Measurements from ENCODE around the gene ESR1. TPM values are rescaled to one million over a fixed set of nuclear protein-coding genes. Genes with fewer than 3 reads are reported as not detected.
"Not testable (repeated sequence)": the region's sequence is repeated elsewhere in the genome, so short reads cannot be mapped to it uniquely, and the experiment has no call there.

ESR1 gene
- total RNA-seq, 4 donors from 2014 or later = 1.3 to 2.6 (median 2.2) TPM

DNA sequence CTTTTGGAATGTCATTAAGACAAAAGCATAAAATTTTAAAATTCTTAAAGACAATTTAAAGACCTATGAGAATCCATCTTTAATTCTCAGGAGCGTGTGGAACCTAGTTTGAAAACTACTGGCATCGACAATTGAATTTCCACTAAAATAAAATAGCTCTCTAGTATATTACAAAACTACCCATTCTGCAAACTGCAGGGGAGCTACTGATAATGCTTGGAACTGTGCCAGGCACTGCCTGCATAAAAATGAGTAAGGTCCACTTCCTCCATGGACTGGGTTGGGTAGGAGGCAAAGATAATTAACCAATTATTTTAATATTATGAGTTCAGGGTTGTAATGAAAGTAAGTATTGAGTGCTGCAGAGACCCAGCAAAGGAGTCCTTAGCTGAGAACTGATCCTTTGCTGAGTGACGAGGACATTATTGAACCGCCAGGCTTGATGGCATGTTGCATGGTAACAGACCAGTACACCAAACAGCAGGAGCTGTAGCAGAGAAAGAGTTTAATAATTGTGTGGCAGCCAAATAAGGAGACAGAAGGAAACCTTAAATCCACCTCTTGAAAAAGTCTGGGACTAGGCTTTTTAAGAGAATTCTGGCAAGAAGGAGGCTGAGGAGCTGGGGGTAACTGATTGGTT lies 261.3 kb downstream of the ESR1 start:
- 93% methylated on average over 4 of the region's 4 CpGs for WGBS
- Histone ChIP-seq H3K27ac (no peak overlapping the region), H3K27me3 (no peaks in the 10 kb centered on the region), H3K4me1 (no peaks in the 10 kb centered on the region), H3K36me3 (no peaks in the 10 kb centered on the region), H3K4me3 (no peak overlapping the region), H3K9me3 (no peaks in the 10 kb centered on the region)
- DNase-seq (ENCODE audit: low spot score in 2 of 2) = no peak
- no peak for TF ChIP-seq EP300 (IDR thresholded peaks at IDR 0.05)
- no peak for TF ChIP-seq POLR2A (IDR thresholded peaks at IDR 0.05)
- no peak for TF ChIP-seq POLR2AphosphoS5 (IDR thresholded peaks at IDR 0.05)
- TF ChIP-seq, protein P1, sequence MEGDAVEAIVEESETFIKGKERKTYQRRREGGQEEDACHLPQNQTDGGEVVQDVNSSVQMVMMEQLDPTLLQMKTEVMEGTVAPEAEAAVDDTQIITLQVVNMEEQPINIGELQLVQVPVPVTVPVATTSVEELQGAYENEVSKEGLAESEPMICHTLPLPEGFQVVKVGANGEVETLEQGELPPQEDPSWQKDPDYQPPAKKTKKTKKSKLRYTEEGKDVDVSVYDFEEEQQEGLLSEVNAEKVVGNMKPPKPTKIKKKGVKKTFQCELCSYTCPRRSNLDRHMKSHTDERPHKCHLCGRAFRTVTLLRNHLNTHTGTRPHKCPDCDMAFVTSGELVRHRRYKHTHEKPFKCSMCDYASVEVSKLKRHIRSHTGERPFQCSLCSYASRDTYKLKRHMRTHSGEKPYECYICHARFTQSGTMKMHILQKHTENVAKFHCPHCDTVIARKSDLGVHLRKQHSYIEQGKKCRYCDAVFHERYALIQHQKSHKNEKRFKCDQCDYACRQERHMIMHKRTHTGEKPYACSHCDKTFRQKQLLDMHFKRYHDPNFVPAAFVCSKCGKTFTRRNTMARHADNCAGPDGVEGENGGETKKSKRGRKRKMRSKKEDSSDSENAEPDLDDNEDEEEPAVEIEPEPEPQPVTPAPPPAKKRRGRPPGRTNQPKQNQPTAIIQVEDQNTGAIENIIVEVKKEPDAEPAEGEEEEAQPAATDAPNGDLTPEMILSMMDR (IDR thresholded peaks at IDR 0.05) = no peak

DNA sequence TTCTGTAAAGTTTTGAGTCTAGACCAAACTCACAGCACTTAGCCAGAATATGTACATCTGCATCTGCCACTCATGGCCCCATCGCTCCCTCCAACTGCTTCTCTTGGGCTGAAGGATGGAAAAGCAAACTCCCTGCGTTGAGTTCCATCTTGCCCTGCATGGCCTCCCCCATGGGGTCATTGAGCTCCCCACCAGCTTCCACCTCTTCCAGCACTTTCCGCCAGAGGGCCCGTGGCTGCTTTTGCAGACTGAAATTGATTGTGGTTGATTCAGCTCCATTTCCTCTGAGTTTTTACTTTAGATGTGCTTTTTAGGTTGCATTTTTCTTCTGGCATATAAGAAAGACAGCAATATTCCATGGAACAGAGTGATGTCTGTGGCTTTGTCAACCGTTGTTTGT lies 263.1 kb downstream of the ESR1 start:
- H3K4me3 ChIP-seq = no peak overlapping the region
- H3K27ac ChIP-seq = no peak overlapping the region
- DNase-seq (ENCODE audit: low spot score in 2 of 2) = no peak
- no peaks in the 10 kb centered on the region for H3K9me3 ChIP-seq
- no peaks in the 10 kb centered on the region for H3K27me3 ChIP-seq
- H3K36me3 ChIP-seq = no peaks in the 10 kb centered on the region
- TF ChIP-seq EP300 (IDR thresholded peaks at IDR 0.05) (no peak), POLR2A (IDR thresholded peaks at IDR 0.05) (no peak), POLR2AphosphoS5 (IDR thresholded peaks at IDR 0.05) (no peak)
- TF ChIP-seq, protein P1 (IDR thresholded peaks at IDR 0.05) = no peak
- no peaks in the 10 kb centered on the region for H3K4me1 ChIP-seq
- 88% methylated on average over 5 of the region's 5 CpGs for WGBS

DNA sequence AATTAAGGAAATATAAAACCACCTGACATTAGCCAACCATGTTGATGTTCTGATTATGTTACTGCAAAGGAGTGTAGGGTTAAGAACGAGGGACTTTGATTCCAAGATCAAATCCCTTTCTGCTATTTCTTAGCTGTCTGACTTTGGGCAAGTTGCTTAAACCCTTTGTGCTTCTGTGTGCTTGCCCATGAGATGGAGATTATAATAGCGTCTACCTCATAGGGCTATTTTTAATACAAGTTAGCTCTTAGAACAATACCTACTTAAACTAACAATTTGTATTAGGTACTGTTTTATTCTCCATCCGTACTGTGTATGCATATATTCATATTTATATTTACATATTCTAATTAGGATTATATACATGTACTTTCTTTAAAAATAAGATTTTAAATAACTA lies 263.8 kb downstream of the ESR1 start:
- Histone ChIP-seq H3K4me1 (no peaks in the 10 kb centered on the region), H3K4me3 (no peak overlapping the region), H3K27me3 (no peaks in the 10 kb centered on the region), H3K27ac (no peak overlapping the region), H3K36me3 (no peaks in the 10 kb centered on the region), H3K9me3 (peaks cover 1% of the 10 kb centered on the region)
- TF ChIP-seq EP300 (IDR thresholded peaks at IDR 0.05) (no peak), POLR2A (IDR thresholded peaks at IDR 0.05) (no peak), POLR2AphosphoS5 (IDR thresholded peaks at IDR 0.05) (no peak)
- TF ChIP-seq, protein P1 (IDR thresholded peaks at IDR 0.05) = no peak
- DNase-seq (ENCODE audit: low spot score in 2 of 2) = no peak
- WGBS = 93% methylated on average over 3 of the region's 3 CpGs

DNA sequence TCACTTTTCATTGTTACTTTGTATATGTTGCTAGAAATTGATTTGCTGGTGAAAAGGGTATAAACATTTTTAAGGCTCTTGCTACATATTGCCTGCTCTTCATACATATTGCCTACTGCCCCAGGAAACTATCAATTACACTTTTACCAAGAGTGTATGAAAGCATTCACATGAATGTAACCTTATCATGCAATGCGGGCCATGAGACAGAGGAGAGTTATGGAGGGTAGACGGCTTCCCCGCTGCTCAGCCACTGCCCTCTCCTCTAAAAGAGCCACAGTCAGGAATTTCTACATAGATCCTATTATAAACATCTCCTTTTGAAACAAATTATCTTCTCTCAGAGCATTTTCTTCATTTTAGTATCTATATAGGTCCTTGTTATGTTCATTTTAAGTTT lies 264.4 kb downstream of the ESR1 start:
- H3K36me3 ChIP-seq = no peaks in the 10 kb centered on the region
- TF ChIP-seq, protein P1 (IDR thresholded peaks at IDR 0.05) = no peak
- TF ChIP-seq POLR2A (IDR thresholded peaks at IDR 0.05) (no peak), EP300 (IDR thresholded peaks at IDR 0.05) (no peak), POLR2AphosphoS5 (IDR thresholded peaks at IDR 0.05) (no peak)
- no peak for DNase-seq (ENCODE audit: low spot score in 2 of 2)
- peaks cover 6% of the 10 kb centered on the region for H3K9me3 ChIP-seq
- WGBS = 95% methylated on average over 3 of the region's 3 CpGs
- no peaks in the 10 kb centered on the region for H3K4me1 ChIP-seq
- H3K4me3 ChIP-seq = no peak overlapping the region
- H3K27ac ChIP-seq = no peak overlapping the region
- no peaks in the 10 kb centered on the region for H3K27me3 ChIP-seq

DNA sequence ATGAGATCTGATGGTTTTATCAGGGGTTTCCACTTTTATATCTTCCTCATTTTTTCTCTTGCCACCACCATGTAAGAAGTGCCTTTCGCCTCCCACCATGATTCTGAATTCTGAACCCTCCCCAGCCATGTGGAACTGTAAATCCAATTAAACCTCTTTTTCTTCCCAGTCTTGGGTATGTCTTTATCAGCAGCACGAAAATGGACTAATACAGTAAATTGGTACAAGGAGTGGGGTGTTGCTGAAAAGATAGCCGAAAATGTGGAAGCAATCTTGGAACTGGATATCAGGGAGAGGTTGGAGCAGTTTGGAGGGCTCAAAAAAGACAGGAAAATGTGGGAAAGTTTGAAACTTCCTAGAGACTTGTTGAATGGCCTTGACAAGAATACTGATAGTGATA lies 268.8 kb downstream of the ESR1 start:
- not testable (repeated sequence) for H3K27me3 ChIP-seq; H3K36me3 ChIP-seq; H3K4me3 ChIP-seq; H3K4me1 ChIP-seq; H3K27ac ChIP-seq; H3K9me3 ChIP-seq; DNase-seq (ENCODE audit: low spot score in 2 of 2)
- 83% methylated on average over 3 of the region's 3 CpGs for WGBS

DNA sequence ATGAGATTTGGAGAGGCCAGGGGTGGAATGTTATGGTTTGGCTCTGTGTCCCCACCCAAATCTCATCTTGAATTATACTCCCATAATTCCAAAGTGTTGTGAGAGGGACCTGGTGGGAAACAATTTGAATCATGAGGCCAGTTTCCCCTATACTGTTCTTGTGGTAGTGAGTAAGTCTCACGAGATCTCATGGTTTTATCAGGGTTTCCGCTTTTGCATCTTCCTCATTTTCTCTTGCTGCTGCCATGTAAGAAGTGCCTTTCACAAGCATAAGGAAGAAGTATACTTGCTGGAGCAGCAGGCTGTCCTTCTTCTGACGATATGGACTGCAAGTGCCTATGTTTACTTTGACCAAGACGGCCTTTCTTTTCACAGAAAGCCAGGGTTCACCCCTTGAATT lies 270.5 kb downstream of the ESR1 start:
- WGBS = 94% methylated on average over 4 of the region's 4 CpGs
- DNase-seq (ENCODE audit: low spot score in 2 of 2) = no peak
- H3K4me3 ChIP-seq = no peak overlapping the region
- no peaks in the 10 kb centered on the region for H3K27me3 ChIP-seq
- H3K36me3 ChIP-seq = no peaks in the 10 kb centered on the region
- TF ChIP-seq, protein P1 (IDR thresholded peaks at IDR 0.05) = no peak
- TF ChIP-seq EP300 (IDR thresholded peaks at IDR 0.05) (no peak), POLR2A (IDR thresholded peaks at IDR 0.05) (no peak), POLR2AphosphoS5 (IDR thresholded peaks at IDR 0.05) (no peak)
- H3K27ac ChIP-seq = no peak overlapping the region
- no peaks in the 10 kb centered on the region for H3K4me1 ChIP-seq
- H3K9me3 ChIP-seq = peaks cover 6% of the 10 kb centered on the region

All from suprapubic skin (tissue), 4 donors.